ENCODE results near the gene SHMT2.

GRCh38 chr12:57238854-57239554, 9.5 kb downstream of the SHMT2 start:
- TF ChIP-seq POLR2A (IDR thresholded peaks at IDR 0.05) (no peak), CTCF (IDR thresholded peaks at IDR 0.05) (peak; percentile 100)
